PFSK-1 (cell line): ENCODE measurements around the gene ITGAD.

Source experiments
- POLR2AphosphoS5 ChIP-seq: IDR thresholded peaks from 2 replicates; pipeline ENCODE4 v1.6.1; 2012; ENCODE audit warnings: low read depth, mild to moderate bottlenecking, control low read depth, low read length, moderate library complexity
- REST ChIP-seq, 2 experiments: IDR thresholded peaks; 2 replicates each; pipeline versions ENCODE4 v1.6.1 to v1.8.0; 2011 to 2012; ENCODE audit warnings: low read depth in 2 of 2, low read length in 2 of 2, control low read depth in 1 of 2, inconsistent platforms in 1 of 2, mild to moderate bottlenecking in 1 of 2, moderate library complexity in 1 of 2; ENCODE audit not compliant: insufficient read depth in 1 of 2
- SIN3A ChIP-seq: IDR thresholded peaks from 2 replicates; pipeline ENCODE4 v1.6.1; 2012; ENCODE audit warnings: mild to moderate bottlenecking, low read length, moderate library complexity, borderline replicate concordance; ENCODE audit not compliant: insufficient read depth
- TAF1 ChIP-seq: IDR thresholded peaks from 2 replicates; pipeline ENCODE4 v1.6.1; 2012; ENCODE audit warnings: low read length, control low read depth, borderline replicate concordance; ENCODE audit not compliant: insufficient read depth

GRCh38 chr16:31471241-31471874 is 78.2 kb downstream of the ITGAD start:
- TF ChIP-seq SIN3A (no peak), POLR2AphosphoS5 (no peak), TAF1 (no peak), REST (IDR thresholded peaks at IDR 0.05; ENCODE audit: insufficient read depth in 1 of 2, low read depth in 2 of 2, low read length in 2 of 2) (no peak)
